ENCODE data around the gene VPS13D. TPM values are rescaled to one million over a fixed set of nuclear protein-coding genes. Genes with fewer than 3 reads are reported as not detected.

Gene VPS13D
- total and polyA plus RNA-seq, 2 of the 4 experiments (the other 2 are of a cell fraction) = 9.0 to 16.3 TPM

GRCh38 chr1:12539320-12539704 lies 309.5 kb downstream of the VPS13D start:
- Histone ChIP-seq H2BK20ac (ENCODE audit: low read depth, low read length) (peak overlapping the region; percentile 1; the same call in 1 of the 2 replicates), H3K18ac (ENCODE audit: low read depth, low read length) (peak overlapping the region; percentile 8), H3K4me3 (ENCODE audit: insufficient read depth, low read depth, low read length) (no peak overlapping the region), H3K27ac (ENCODE audit: insufficient read depth, low read length) (no peak overlapping the region), H3K36me3 (ENCODE audit: control insufficient read depth, insufficient read depth, low read length) (no peaks in the 10 kb centered on the region), H3K4me1 (ENCODE audit: control insufficient read depth, insufficient read depth, low read length) (peaks cover 23% of the 10 kb centered on the region), H2AFZ (replicated peaks; ENCODE audit: low read length, poor library complexity) (no peak overlapping the region), H4K5ac (ENCODE audit: low read depth, low read length) (no peak overlapping the region; the same call in 1 of the 2 replicates), H4K8ac (ENCODE audit: low read depth in 2 of 2, low read length in 2 of 2) (peak overlapping the region in 1 of 2 experiments; percentile 67; a peak in 1 of 4 replicates), H2BK15ac (ENCODE audit: low read depth, low read length) (peak overlapping the region; percentile 28; the same call in 1 of the 3 replicates), H2AK9ac (replicated peaks; ENCODE audit: low read depth, low read length, poor library complexity) (peak overlapping the region; percentile 79), H3K27me3 (ENCODE audit: control insufficient read depth, insufficient read depth, low read length) (peaks cover 3% of the 10 kb centered on the region; the same call in 1 of the 2 replicates), H3K4me2 (ENCODE audit: low read depth, low read length) (no peak overlapping the region), H3K9me3 (ENCODE audit: control insufficient read depth, insufficient read depth, low read length) (peaks cover 2% of the 10 kb centered on the region; the same call in 1 of the 2 replicates), H2BK120ac (ENCODE audit: low read depth, low read length) (peak overlapping the region; percentile 10), H3K79me1 (ENCODE audit: low read depth in 1 of 2, low read length in 2 of 2) (no peaks in the 10 kb centered on the region), H4K91ac (ENCODE audit: insufficient read depth, low read depth, low read length) (peak overlapping the region; percentile 76), H2AK5ac (ENCODE audit: low read depth, low read length) (peak overlapping the region; percentile 54; the same call in 1 of the 2 replicates), H3K56ac (ENCODE audit: extremely low read depth, insufficient read depth, low read length) (no peak overlapping the region; the same call in 1 of the 2 replicates), H3K14ac (replicated peaks; ENCODE audit: low read depth, low read length) (peak overlapping the region; percentile 29; the same call in 1 of the 2 replicates), H4K20me1 (ENCODE audit: insufficient read depth, low read length) (no peaks in the 10 kb centered on the region), H3K23ac (ENCODE audit: low read depth, low read length) (no peak overlapping the region), H3K4ac (ENCODE audit: low read depth, low read length) (peak overlapping the region; percentile 82), H2BK5ac (ENCODE audit: low read depth, low read length, poor library complexity, severe bottlenecking) (no peak overlapping the region), H3K9ac (ENCODE audit: low read depth, low read length) (no peak overlapping the region), H3K9me1 (ENCODE audit: insufficient read depth, low read length) (peaks cover 6% of the 10 kb centered on the region; the same call in 1 of the 2 replicates)
- intact Hi-C loops (cut with micrococcal nuclease) = loop anchor here (1.0 kb wide), 1 partner anchor 76 kb away; no protein-coding TSS in a partner anchor
- DNase-seq (no peak), ATAC-seq (ENCODE audit: low read depth) (no peak)
- BruUV-seq (replicated peaks) = no TSS peak
- TF ChIP-seq MXI1 (IDR thresholded peaks at IDR 0.05; ENCODE audit: borderline replicate concordance, low read depth, low read length) = no peak
- no peak for TF ChIP-seq SMC3 (IDR thresholded peaks at IDR 0.05; ENCODE audit: low read depth, low read length)
- TF ChIP-seq USF2 (IDR thresholded peaks at IDR 0.05; ENCODE audit: low read depth, low read length) = no peak
- TF ChIP-seq MAZ (IDR thresholded peaks at IDR 0.05; ENCODE audit: borderline replicate concordance, low read depth, low read length) = no peak
- no peak for TF ChIP-seq RCOR1 (IDR thresholded peaks at IDR 0.05; ENCODE audit: insufficient replicate concordance, low read length)
- TF ChIP-seq RAD21 (IDR thresholded peaks at IDR 0.05; ENCODE audit: low read length) = no peak
- TF ChIP-seq FOS (IDR thresholded peaks at IDR 0.05; ENCODE audit: low read depth, low read length) = no peak
- no peak for TF ChIP-seq BHLHE40 (IDR thresholded peaks at IDR 0.05; ENCODE audit: low read depth, low read length)
- TF ChIP-seq POLR2A (IDR thresholded peaks at IDR 0.05; ENCODE audit: low read depth, low read length) = no peak
- no peak for TF ChIP-seq ELK1 (IDR thresholded peaks at IDR 0.05; ENCODE audit: borderline replicate concordance, low read depth, low read length)
- TF ChIP-seq CHD1 (IDR thresholded peaks at IDR 0.05; ENCODE audit: low read depth, low read length) = no peak
- TF ChIP-seq NFE2L2 (IDR thresholded peaks at IDR 0.05; ENCODE audit: low read depth, low read length) = no peak
- no peak for TF ChIP-seq MAFK (IDR thresholded peaks at IDR 0.05; ENCODE audit: low read depth, low read length)
- no peak for TF ChIP-seq CEBPB (IDR thresholded peaks at IDR 0.05; ENCODE audit: low read depth, low read length)
- no peak for TF ChIP-seq CTCF (conservative IDR thresholded peaks at IDR 0.05; ENCODE audit: low read depth, low read length)
- TF ChIP-seq RFX5 (IDR thresholded peaks at IDR 0.05; ENCODE audit: low read depth, low read length) = no peak
- dilution Hi-C loops (cut with HindIII; ENCODE audit: low sequenced_read_pairs, unreplicated experiment) = no loop called here
- in situ Hi-C loops (cut with MboI; ENCODE audit: low sequenced_read_pairs) = no loop called here
- 100% methylated on average over 1 of the region's 2 CpGs; no CpG with 5 or more reads in 1 of the 2 experiments for WGBS, 2 experiments (ENCODE audit: extremely low coverage in 2 of 2, insufficient read length in 1 of 2)
- ChIA-PET POLR2A (ENCODE audit: unreplicated experiment) (interaction anchor here (1.0 kb wide), 1 partner anchor 78 kb away, joined by 3 read pairs; no protein-coding TSS in a partner anchor), CTCF (interaction anchor here (0.5 kb wide), 1 partner anchor 244 kb away, joined by 5 read pairs; no protein-coding TSS in a partner anchor)
